ENCODE results near the gene KLHL4. TPM values are rescaled to one million over a fixed set of nuclear protein-coding genes. Genes with fewer than 3 reads are reported as not detected.

Gene KLHL4
- total and polyA plus RNA-seq, 2 of the 13 experiments (the other 11 are each of a cell fraction or from before 2014, with no cell fraction given) = 0.15 TPM; not detected in 1

GRCh38 chrX:87516717-87517121 lies 883 bp upstream of the KLHL4 start:
- POLR2A ChIA-PET = no interaction called here
- H3K27me3 ChIP-seq (ENCODE audit: control insufficient read depth in 1 of 2, insufficient read depth in 2 of 2, low read length in 2 of 2) = no peaks in the 10 kb centered on the region
- no peak for ATAC-seq
- no peaks in the 10 kb centered on the region for H3K36me3 ChIP-seq (replicated peaks in 1 of 2; ENCODE audit: control insufficient read depth in 1 of 2, insufficient read depth in 2 of 2, low read length in 2 of 2)
- H3K4me2 ChIP-seq (ENCODE audit: low read depth, low read length) = no peak overlapping the region
- H4K20me1 ChIP-seq (ENCODE audit: insufficient read depth, low read length) = no peaks in the 10 kb centered on the region
- no peak overlapping the region for H2AFZ ChIP-seq (ENCODE audit: low read length)
- H3K9ac ChIP-seq (ENCODE audit: insufficient read depth, low read depth, low read length) = no peak overlapping the region
- no peak for DNase-seq (ENCODE audit: low spot score)
- in situ Hi-C loops (cut with HindIII; ENCODE audit: extremely low pct_ligation_motif_present, low pct_unique_long_range_greater_than_20kb) = no loop called here
- H3K9me3 ChIP-seq (ENCODE audit: low read length) = no peaks in the 10 kb centered on the region
- CTCF ChIA-PET (ENCODE audit: low intra/inter-chr PET ratio, low total read pairs) = no interaction called here
- no peak for FAIRE-seq
- H3K27ac ChIP-seq (ENCODE audit: extremely low read length, insufficient read depth, low read length) = no peak overlapping the region
- intact Hi-C loops (cut with micrococcal nuclease; ENCODE audit: unreplicated experiment) = no loop called here
- no peak overlapping the region for H3K4me3 ChIP-seq (replicated peaks in 1 of 3; ENCODE audit: insufficient read depth in 1 of 3, low read depth in 2 of 3, low read length in 3 of 3)
- H3K79me2 ChIP-seq (ENCODE audit: insufficient read depth, low read length) = no peaks in the 10 kb centered on the region
- BruUV-seq (replicated peaks) = no TSS peak
- no peaks in the 10 kb centered on the region for H3K4me1 ChIP-seq (ENCODE audit: insufficient read depth, low read length)
- TF ChIP-seq STAT6 (CRISPR knock-in tag; IDR thresholded peaks at IDR 0.05; ENCODE audit: borderline replicate concordance) = no peak
- TF ChIP-seq HOXA5 (CRISPR knock-in tag; IDR thresholded peaks at IDR 0.05) = no peak
- no peak for TF ChIP-seq ZNF781 (CRISPR knock-in tag; IDR thresholded peaks at IDR 0.05; ENCODE audit: borderline replicate concordance, not compliant biosample characterization)
- no peak for TF ChIP-seq HMGXB3 (CRISPR knock-in tag; IDR thresholded peaks at IDR 0.05; ENCODE audit: borderline replicate concordance)
- TF ChIP-seq E2F5 (CRISPR knock-in tag; conservative IDR thresholded peaks at IDR 0.05) = no peak
- TF ChIP-seq ZNF737 (CRISPR knock-in tag; IDR thresholded peaks at IDR 0.05; ENCODE audit: borderline replicate concordance) = no peak
- no peak for TF ChIP-seq CCDC6 (CRISPR knock-in tag; IDR thresholded peaks at IDR 0.05)
- TF ChIP-seq ZNF484 (CRISPR knock-in tag; IDR thresholded peaks at IDR 0.05; ENCODE audit: borderline replicate concordance, low read depth) = no peak
- TF ChIP-seq YEATS4 (CRISPR knock-in tag; IDR thresholded peaks at IDR 0.05; ENCODE audit: borderline replicate concordance) = no peak
- TF ChIP-seq ZNF335 (CRISPR knock-in tag; IDR thresholded peaks at IDR 0.05) = no peak
- TF ChIP-seq UBTF (CRISPR knock-in tag; IDR thresholded peaks at IDR 0.05) = no peak
- no peak for TF ChIP-seq FOXO1 (CRISPR knock-in tag; IDR thresholded peaks at IDR 0.05)
- no peak for TF ChIP-seq TEAD2 (CRISPR knock-in tag; IDR thresholded peaks at IDR 0.05)
- TF ChIP-seq MATR3 (CRISPR knock-in tag; IDR thresholded peaks at IDR 0.05) = no peak
- no peak for TF ChIP-seq GATAD2A (CRISPR knock-in tag; IDR thresholded peaks at IDR 0.05)
- no peak for TF ChIP-seq ZNF672 (CRISPR knock-in tag; IDR thresholded peaks at IDR 0.05)
- no peak for TF ChIP-seq DMAP1 (CRISPR knock-in tag; IDR thresholded peaks at IDR 0.05)
